Measurements from ENCODE around the gene DLG2. TPM values are rescaled to one million over a fixed set of nuclear protein-coding genes. Genes with fewer than 3 reads are reported as not detected.

DLG2 gene
- polyA plus RNA-seq, 5 donors, result 5.1 to 13.2 (median 8.4) TPM

GRCh38 chr11:84564180-84564866, 1062.8 kb downstream of the DLG2 start:
- peak; percentile 11 to 17 for DNase-seq

- no peak for DNase-seq
These were observed 1063.8 kb downstream of the DLG2 start for GRCh38 chr11:84563356-84563755.

GRCh38 chr11:84560206-84560605, 1066.9 kb downstream of the DLG2 start:
- no peak for DNase-seq

GRCh38 chr11:84558085-84558905, 1068.8 kb downstream of the DLG2 start:
- peak; percentile 8 to 23 for DNase-seq

GRCh38 chr11:84552791-84553190, 1074.4 kb downstream of the DLG2 start:
- no peak for DNase-seq

GRCh38 chr11:84549217-84549616, 1077.9 kb downstream of the DLG2 start:
- no peak for DNase-seq

GRCh38 chr11:84544566-84544965, 1082.6 kb downstream of the DLG2 start:
- DNase-seq, result no peak

DNA sequence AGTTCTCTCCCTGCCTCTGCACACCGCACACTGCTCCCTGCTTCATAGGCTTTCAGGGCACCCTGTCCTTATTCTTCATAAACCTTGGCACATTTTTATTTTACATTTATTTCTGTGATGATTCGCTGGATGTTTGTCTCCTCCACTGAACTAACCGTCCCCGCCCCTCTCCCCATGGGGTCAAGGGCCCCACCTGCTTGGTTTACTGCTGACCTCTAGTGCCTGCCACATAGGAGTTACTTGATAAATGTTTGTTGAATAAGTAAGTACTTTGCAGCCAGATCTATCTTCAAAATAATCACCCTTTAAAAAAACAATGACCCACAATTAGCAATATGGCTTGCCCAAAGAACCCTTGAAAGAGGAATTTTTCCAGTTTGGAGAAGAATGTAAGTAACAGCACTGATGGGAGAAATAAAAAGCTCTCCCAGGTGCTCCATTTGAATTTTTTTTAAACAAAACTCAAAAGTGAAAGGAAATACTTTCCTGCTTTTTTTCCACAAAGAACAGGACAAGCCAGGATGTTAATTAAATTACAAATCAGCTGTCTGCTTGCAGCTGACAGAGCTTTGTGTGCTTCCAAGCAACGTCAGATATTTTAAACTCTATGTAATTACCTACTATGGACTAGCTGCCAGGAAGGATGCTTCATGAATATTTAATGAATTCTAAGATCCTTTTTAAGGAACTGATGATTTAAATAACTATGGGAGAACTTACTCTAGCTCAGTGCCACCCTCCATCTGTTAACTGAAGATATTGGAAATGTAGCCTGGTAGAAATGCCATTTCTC, 1083.6 kb downstream of the DLG2 start:
- DNase-seq, result no peak

DNA sequence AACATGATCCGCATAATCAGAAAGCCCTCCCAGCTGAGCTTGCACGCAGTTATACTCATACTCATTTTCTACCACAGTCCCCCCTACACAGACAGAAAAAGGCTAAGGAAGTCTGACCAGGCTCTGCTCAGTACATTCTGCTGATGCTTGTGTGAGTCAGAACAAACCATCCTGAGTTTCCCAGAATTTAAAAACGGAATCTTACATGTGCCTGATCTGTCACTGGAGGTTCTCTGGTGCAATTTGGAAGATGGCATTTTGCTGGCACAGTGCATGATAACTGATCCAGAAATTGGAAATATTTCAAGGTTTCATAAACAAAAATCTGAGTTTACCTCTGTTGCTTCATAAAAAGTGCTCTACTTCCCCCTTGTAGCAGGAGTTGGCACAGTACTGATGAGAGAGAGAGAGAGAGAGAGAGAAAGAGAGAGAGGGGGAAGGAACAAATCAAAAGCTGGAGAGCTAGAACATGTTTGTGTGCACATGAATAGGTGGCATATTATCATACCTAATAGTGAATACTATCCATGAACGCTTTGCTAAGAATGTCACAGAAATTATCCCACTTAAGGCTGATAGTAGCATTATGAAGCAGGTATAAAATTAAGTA, 1085.3 kb downstream of the DLG2 start:
- no peak for DNase-seq

- no peak for DNase-seq
These were observed 1090.7 kb downstream of the DLG2 start for GRCh38 chr11:84536456-84536855.

GRCh38 chr11:84532364-84532763, 1094.8 kb downstream of the DLG2 start:
- no peak for DNase-seq

GRCh38 chr11:84526250-84526649, 1100.9 kb downstream of the DLG2 start:
- DNase-seq, result no peak

DNA sequence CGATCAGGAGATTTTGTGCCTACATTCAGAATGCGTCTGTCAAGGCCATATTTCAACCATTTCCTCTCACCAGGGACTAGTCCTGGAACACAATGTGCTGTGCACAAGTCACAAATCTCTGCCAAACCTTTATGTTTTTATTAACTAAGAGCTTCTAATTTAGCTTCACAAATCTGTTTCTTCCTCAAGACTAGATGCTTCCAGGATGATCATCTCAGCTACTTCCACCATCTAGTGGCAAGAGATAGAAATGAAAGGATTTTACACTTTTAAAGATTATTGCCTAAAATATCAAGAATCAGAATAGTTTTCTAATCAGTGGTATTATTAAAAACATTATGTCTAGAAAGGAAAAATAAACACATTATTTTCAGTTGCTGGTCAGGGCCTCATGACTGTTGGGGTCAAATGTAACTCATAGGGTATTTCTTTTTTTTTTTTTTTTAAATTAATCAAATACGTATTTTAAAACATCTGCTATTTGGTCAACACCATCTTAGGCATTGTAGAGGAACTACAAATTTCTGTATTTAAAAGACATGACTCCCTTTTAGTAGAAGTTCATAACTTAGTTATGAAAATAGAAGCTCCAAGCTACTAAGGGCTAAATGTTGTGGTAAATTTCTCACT, 1102.6 kb downstream of the DLG2 start:
- DNase-seq, result peak in 1 of 2 donors; percentile 6

GRCh38 chr11:84522331-84522730, 1104.8 kb downstream of the DLG2 start:
- DNase-seq, result no peak

GRCh38 chr11:84518631-84519183, 1108.4 kb downstream of the DLG2 start:
- no peak for DNase-seq

DNA sequence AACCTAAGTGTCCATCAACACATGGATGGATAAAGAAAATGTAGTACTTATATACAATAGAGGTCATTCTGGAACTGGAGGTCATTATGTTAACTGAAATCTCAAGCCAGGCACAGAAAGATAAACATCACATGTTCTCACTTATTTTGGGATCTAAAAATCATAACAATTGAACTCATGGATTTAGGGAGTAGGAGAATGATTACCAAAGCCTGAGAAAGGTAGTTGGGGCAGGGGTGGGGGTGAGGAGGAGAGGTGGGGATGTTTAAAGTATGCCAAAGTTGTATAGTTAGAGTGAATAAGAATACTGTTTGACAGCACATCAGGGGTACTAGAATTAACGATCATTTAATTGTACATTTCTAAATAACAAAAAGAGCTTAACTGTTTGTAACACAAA, 1112.7 kb downstream of the DLG2 start:
- no peak for DNase-seq

DNA sequence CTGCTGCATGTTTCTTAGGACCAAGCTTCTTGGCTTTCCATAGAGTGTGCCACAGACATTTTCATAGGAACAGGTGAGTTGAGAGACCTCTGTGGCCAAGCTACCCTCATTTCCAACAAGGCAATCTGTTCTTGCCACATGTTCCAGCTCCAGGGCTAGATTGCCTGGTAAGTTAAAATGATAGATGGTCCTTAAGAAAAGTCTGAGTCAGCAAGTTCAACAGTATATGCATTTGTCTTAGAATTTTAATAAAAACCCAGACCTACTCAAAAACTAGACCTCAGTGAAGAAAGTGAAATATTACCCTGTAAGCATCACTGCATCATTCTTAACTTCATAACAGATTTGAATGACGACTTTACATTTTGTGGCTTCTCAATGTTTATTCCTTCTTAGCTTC, 1123.6 kb downstream of the DLG2 start:
- DNase-seq, result no peak

- DNase-seq, result no peak
These were observed 1125.4 kb downstream of the DLG2 start for GRCh38 chr11:84501750-84502149.

GRCh38 chr11:84497981-84498411, 1129.1 kb downstream of the DLG2 start:
- no peak for DNase-seq

DNA sequence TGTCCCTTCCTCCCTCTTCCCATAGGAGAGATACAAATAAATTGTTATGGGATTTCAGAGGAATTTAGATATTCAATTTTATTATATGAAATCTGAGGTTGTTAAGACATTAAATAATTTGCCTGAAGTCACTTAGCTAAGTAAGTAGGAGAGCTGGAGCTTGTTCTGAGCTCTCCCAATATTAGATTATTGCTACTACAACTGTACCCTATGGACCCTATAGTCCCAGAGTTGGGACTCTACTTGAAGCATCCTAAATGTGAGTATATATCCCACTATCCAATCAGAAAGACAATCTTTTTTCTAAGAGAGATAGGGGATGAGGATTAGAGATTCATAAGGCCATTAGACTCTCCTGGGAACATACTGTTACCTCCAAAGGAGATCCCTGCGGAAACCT, 1130.0 kb downstream of the DLG2 start:
- DNase-seq, result no peak

- no peak for DNase-seq
These were observed 1131.0 kb downstream of the DLG2 start for GRCh38 chr11:84496122-84496521.
